Endothelial cell (in vitro differentiated cells): Measurements from ENCODE around the gene WFDC2. TPM values are rescaled to one million over a fixed set of nuclear protein-coding genes. Genes with fewer than 3 reads are reported as not detected.

Experiments
- DNase-seq: peaks from one replicate; pipeline ENCODE4 v3.0.0; 2021; ENCODE audit warnings: low spot score
- H3K27ac Mint-ChIP-seq: one replicate; pipeline ENCODE4 v1.8.0; 2021; ENCODE audit warnings: mixed read lengths, inconsistent platforms; ENCODE audit not compliant: unreplicated experiment
- H3K27me3 Mint-ChIP-seq: one replicate; pipeline ENCODE4 v1.8.0; 2021; ENCODE audit warnings: mild to moderate bottlenecking, moderate library complexity, mixed read lengths, inconsistent platforms; ENCODE audit not compliant: unreplicated experiment
- H3K36me3 Mint-ChIP-seq: one replicate; pipeline ENCODE4 v1.8.0; 2021; ENCODE audit warnings: mild to moderate bottlenecking, low read depth, mixed read lengths, inconsistent platforms; ENCODE audit not compliant: unreplicated experiment
- H3K4me1 Mint-ChIP-seq: one replicate; pipeline ENCODE4 v1.8.0; 2021; ENCODE audit warnings: mild to moderate bottlenecking, mixed read lengths, inconsistent platforms; ENCODE audit not compliant: unreplicated experiment
- H3K4me3 Mint-ChIP-seq: one replicate; pipeline ENCODE4 v1.8.0; 2021; ENCODE audit warnings: mild to moderate bottlenecking, mixed read lengths, inconsistent platforms; ENCODE audit not compliant: unreplicated experiment
- H3K9me3 Mint-ChIP-seq: one replicate; pipeline ENCODE4 v1.8.0; 2021; ENCODE audit warnings: mixed read lengths, inconsistent platforms; ENCODE audit not compliant: unreplicated experiment
- CTCF ChIP-seq: fragments of 200-600 bp; sonication (generic); IDR thresholded peaks from one replicate; pipeline ENCODE4 v1.5.0; 2021; ENCODE audit warnings: antibody characterized with exemption; ENCODE audit not compliant: unreplicated experiment
- total RNA-seq: library from RNA; stranded (reverse); fragmentation: NEBNext Ultra II Directional; extraction: Animal tissue kit (Norgen Biotek cat#: 25700); gene quantifications from one replicate; pipeline ENCODE4 v1.2.1, GENCODE V29; 2021; ENCODE audit not compliant: unreplicated experiment

WFDC2 gene
- total RNA-seq, 1 donor from 2014 or later = 4.6 TPM

- no peak overlapping the region for H3K27ac Mint-ChIP-seq
- H3K36me3 Mint-ChIP-seq = no peaks in the 10 kb centered on the region
- no peak overlapping the region for H3K4me3 Mint-ChIP-seq
- H3K4me1 Mint-ChIP-seq = no peaks in the 10 kb centered on the region
- DNase-seq = no peak
- H3K9me3 Mint-ChIP-seq = no peaks in the 10 kb centered on the region
- no peaks in the 10 kb centered on the region for H3K27me3 Mint-ChIP-seq
- TF ChIP-seq CTCF = no peak
Measured at GRCh38 chr20:45506398-45506797, 36.8 kb downstream of the WFDC2 start.

GRCh38 chr20:45507011-45507820, 37.7 kb downstream of the WFDC2 start:
- Mint-ChIP-seq H3K27ac (no peak overlapping the region), H3K36me3 (no peaks in the 10 kb centered on the region), H3K4me3 (no peak overlapping the region), H3K27me3 (no peaks in the 10 kb centered on the region), H3K9me3 (no peaks in the 10 kb centered on the region), H3K4me1 (no peaks in the 10 kb centered on the region)
- TF ChIP-seq CTCF = no peak
- DNase-seq = no peak

DNA sequence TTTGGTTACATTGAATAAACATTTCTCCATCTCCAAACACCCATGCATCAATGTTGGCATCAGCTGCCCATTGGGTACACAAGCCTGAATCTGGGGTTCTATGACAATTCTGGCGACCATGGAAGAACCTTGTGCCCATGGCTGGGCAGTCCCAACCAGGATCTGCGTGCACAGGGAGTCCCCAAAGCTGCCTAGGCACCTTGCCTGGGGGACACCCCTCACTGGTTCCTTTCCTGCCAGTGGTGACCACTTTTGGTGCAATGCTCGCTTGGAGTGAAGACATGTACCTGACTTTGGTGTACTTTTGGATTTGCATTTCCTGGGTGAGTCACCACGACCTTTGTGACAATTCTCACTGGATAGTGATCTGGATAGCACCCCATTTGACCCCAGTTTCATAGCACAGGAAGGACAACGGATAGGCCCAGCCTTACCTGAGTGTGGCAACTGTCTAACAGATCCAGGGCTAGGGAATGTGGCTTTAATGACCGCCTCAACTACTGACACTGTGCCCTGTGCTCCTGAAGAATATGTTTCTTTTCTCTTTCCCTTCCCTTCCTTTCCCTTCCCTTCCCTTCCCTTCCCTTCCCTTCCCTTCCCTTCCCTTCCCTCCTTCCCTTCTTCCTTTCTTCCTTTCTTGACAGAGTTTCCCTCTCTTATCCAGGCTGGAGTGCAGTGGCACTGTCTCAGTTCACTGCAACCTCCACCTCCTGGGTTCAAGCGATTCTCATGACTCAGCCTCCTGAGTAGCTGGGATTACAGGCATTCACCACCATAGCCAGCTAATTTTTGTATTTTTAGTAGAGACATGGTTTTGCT, 38.7 kb downstream of the WFDC2 start:
- no peaks in the 10 kb centered on the region for H3K9me3 Mint-ChIP-seq
- no peak for TF ChIP-seq CTCF
- H3K36me3 Mint-ChIP-seq = no peaks in the 10 kb centered on the region
- no peak overlapping the region for H3K4me3 Mint-ChIP-seq
- no peak overlapping the region for H3K27ac Mint-ChIP-seq
- no peak for DNase-seq
- no peaks in the 10 kb centered on the region for H3K4me1 Mint-ChIP-seq
- no peaks in the 10 kb centered on the region for H3K27me3 Mint-ChIP-seq

DNA sequence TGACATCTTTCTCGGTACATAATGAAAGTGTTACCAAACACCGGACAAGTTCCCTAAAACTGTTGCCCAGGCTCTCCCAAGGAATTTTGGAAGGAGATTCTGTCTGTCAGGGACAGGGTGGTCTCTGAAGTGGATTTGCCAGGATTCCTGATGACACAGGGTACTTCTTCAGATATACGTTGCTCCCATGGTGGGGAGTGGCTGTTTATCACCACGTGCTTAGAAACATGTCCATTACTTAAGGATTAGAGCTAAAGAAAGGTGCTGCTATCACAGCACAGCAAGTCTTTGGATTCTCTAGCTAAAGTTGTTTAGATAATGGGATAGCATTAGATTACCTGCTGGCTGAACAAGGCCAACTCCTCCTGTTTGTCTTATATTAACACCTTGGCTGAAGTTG, 39.5 kb downstream of the WFDC2 start:
- no peak overlapping the region for H3K27ac Mint-ChIP-seq
- no peak for DNase-seq
- TF ChIP-seq CTCF = no peak
- no peaks in the 10 kb centered on the region for H3K27me3 Mint-ChIP-seq
- no peaks in the 10 kb centered on the region for H3K4me1 Mint-ChIP-seq
- no peaks in the 10 kb centered on the region for H3K9me3 Mint-ChIP-seq
- H3K4me3 Mint-ChIP-seq = no peak overlapping the region
- H3K36me3 Mint-ChIP-seq = no peaks in the 10 kb centered on the region
